AG04450 (cell line): Measurements from ENCODE around the gene ZNF827. TPM values are rescaled to one million over a fixed set of nuclear protein-coding genes. Genes with fewer than 3 reads are reported as not detected.

Source experiments
- CTCF ChIA-PET: fragments of 300-600, 350-600 bp; formaldehyde crosslinking; extraction: SDS; loops from one replicate; lab custom pipeline; 2022; ENCODE audit warnings: antibody characterized with exemption, inconsistent platforms; lab: Charles Lee
- POLR2A ChIA-PET: fragments of 350-600 bp; formaldehyde crosslinking; extraction: SDS; loops from one replicate; lab custom pipeline; 2021; ENCODE audit warnings: antibody characterized with exemption, inconsistent platforms; lab: Yijun Ruan, JAX
- DNase-seq: peaks from one replicate; pipeline ENCODE4 v3.0.0-alpha.2; 2011; ENCODE audit warnings: low read depth, low spot score
- H3K27ac ChIP-seq: one replicate; pipeline ENCODE4 v1.5.1; 2012; ENCODE audit warnings: low read depth, low read length, control low read depth
- H3K27me3 ChIP-seq: one replicate; pipeline ENCODE4 v1.6.0; 2012; ENCODE audit warnings: low read length; ENCODE audit not compliant: control insufficient read depth, insufficient read depth
- H3K4me3 ChIP-seq: 2 replicates; pipeline ENCODE4 v1.5.1; 2011; ENCODE audit warnings: mild to moderate bottlenecking, low read depth, low read length, control low read depth
- H3K9me3 ChIP-seq: 2 replicates; pipeline ENCODE4 v1.5.1; 2012; ENCODE audit warnings: low read length; ENCODE audit not compliant: control insufficient read depth, insufficient read depth
- polyA plus RNA-seq: library from polyadenylated mRNA; depleted of rRNA; stranded (reverse); fragments of >200 nt; gene quantifications from 2 replicates; pipeline ENCODE4 v1.2.3, GENCODE V29; 2011
- TF ChIP-seq, protein P1 (sequence below): IDR thresholded peaks from 2 replicates; pipeline ENCODE4 v1.5.1; 2011; ENCODE audit warnings: low read depth, low read length, control low read depth, inconsistent platforms

ZNF827 gene
- polyA plus RNA-seq, 1 experiment = 9.8 TPM

DNA sequence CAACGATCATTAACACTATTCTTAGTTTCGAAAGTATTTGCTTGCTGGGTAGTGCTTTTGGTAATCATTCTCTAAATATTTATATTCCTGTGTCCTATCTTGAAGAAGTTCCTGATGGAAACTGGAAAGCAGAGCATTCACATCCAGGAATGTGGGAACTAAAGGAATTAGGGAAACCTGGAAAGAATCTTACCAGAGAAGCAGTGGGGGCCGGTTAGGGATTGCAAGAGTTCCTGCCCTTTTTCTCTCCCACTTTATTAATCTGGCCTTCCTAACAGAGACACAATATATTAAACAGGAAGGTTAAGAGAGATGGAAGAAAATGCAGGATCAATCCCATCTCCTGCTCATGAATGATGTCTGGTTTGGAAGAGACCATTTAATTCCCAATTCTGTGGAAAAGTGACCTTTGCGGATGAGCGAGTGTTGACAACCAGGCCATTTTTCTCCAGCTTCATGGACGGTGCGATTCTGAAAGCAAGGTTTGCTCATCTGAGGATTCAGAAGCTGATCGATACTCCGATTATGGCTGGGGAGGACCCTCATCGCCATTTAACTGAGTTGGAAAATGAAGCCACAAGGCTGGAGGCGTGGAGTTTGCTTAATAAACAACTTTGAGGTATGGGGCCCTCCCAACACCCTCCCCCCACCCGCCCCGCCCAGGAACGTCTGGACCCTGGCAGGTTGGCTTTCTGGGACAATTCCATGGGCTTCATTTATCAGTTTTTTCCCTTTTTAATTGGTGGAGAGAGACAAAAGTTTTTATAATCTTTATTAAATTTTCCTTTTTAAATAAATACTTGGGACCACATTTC lies 206.4 kb downstream of the ZNF827 start:
- Histone ChIP-seq H3K27ac (peak overlapping the region; percentile 95), H3K9me3 (no peaks in the 10 kb centered on the region), H3K4me3 (peak overlapping the region; percentile 51), H3K27me3 (no peaks in the 10 kb centered on the region)
- TF ChIP-seq, protein P1, sequence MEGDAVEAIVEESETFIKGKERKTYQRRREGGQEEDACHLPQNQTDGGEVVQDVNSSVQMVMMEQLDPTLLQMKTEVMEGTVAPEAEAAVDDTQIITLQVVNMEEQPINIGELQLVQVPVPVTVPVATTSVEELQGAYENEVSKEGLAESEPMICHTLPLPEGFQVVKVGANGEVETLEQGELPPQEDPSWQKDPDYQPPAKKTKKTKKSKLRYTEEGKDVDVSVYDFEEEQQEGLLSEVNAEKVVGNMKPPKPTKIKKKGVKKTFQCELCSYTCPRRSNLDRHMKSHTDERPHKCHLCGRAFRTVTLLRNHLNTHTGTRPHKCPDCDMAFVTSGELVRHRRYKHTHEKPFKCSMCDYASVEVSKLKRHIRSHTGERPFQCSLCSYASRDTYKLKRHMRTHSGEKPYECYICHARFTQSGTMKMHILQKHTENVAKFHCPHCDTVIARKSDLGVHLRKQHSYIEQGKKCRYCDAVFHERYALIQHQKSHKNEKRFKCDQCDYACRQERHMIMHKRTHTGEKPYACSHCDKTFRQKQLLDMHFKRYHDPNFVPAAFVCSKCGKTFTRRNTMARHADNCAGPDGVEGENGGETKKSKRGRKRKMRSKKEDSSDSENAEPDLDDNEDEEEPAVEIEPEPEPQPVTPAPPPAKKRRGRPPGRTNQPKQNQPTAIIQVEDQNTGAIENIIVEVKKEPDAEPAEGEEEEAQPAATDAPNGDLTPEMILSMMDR = no peak
- ChIA-PET POLR2A (interaction anchor here (0.6 to 1.0 kb wide), 5 partner anchors 18 to 320 kb away, joined by 3 to 4 read pairs (median 3); partner anchors contain the start of genes C4orf51 and MMAA), CTCF (interaction anchor here (0.9 kb wide), 1 partner anchor 20 kb away, joined by 3 read pairs; no protein-coding TSS in a partner anchor)
- no peak for DNase-seq

DNA sequence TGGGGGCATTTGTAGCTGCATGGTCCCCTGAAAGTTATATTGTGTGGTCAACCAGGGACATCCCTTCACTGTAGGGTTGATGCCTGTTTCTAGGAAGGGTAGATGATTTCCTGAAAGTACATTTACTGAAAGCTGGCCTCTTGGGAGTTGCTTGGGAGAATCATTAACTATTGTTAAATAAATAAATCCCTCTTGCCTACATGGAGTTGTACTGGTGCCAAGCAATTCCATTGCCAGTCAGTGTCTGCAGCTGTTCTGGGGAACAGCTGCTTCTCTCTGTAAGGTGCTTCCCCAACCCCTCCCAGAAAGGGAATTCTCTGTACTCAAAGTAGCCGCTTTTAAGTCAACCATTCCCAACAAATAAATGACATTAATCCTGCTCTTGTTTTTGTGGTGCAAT lies 207.6 kb downstream of the ZNF827 start:
- Histone ChIP-seq H3K27ac (no peak overlapping the region), H3K9me3 (no peaks in the 10 kb centered on the region), H3K27me3 (no peaks in the 10 kb centered on the region), H3K4me3 (no peak overlapping the region)
- ChIA-PET CTCF (no interaction called here), POLR2A (no interaction called here)
- TF ChIP-seq, protein P1 = no peak
- peak; percentile 84 for DNase-seq

DNA sequence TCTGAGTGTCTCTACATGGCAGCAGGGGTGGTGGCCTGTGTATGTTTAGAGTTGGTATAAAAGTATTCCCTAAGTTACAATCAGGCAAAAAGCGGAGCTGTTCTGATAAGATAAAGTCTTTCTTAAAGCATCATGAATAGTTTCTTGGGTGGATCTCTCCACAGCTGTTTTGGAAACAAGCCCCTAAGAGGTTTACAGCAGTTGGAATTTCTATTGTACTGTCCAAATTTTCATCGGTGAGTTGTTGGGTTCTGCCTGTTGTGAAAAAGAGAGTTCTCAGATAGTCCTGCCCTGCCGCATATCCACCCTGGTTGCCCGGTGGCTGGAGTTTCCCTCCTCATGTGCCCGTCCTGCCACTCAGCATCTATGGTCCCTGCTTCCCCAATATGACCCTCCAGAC lies 208.6 kb downstream of the ZNF827 start:
- TF ChIP-seq, protein P1 = no peak
- CTCF ChIA-PET = no interaction called here
- no peak for DNase-seq
- POLR2A ChIA-PET = no interaction called here
- H3K27ac ChIP-seq = no peak overlapping the region
- H3K9me3 ChIP-seq = no peaks in the 10 kb centered on the region
- no peaks in the 10 kb centered on the region for H3K27me3 ChIP-seq
- H3K4me3 ChIP-seq = no peak overlapping the region

DNA sequence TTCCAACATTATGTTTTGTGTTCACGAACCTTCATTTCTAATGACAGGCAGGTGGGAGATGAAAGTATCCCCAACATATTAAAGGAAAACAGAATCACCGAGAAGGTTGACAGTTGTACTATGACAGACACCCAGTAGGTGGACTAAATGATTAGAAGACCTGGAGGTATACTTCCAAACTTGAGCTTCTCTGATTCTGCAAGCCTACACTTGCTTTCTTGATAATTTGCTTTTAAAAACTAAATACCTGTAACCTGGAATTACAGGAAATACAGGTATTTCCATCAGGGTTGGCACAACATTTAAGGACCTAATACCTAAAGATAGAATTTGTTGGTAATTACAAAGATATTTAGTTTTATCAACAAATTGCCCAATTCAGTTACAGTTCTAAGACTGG lies 215.3 kb downstream of the ZNF827 start:
- Histone ChIP-seq H3K9me3 (no peaks in the 10 kb centered on the region), H3K27ac (no peak overlapping the region), H3K4me3 (no peak overlapping the region), H3K27me3 (no peaks in the 10 kb centered on the region)
- ChIA-PET POLR2A (no interaction called here), CTCF (interaction anchor here (1.1 kb wide), 1 partner anchor 19 kb away, joined by 3 read pairs; no protein-coding TSS in a partner anchor)
- no peak for DNase-seq
- TF ChIP-seq, protein P1 = no peak

DNA sequence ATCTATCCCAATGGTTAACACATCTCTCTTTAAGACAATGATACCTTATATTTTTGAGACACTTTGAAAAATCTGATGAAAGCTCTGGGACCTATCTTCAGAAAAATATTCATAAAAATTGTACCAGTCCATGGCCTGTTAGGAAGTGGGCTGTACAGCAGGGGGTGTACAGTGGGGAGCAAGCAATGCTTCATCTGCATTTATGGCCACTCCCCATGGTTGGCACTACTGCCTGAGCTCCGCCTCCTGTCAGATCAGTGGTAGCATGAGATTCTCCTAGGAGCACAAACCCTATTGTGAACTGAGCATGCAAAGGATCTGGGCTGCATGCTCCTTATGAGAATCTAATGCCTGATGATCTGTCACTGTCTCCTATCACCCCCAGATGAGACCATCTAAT lies 216.1 kb downstream of the ZNF827 start:
- no peak overlapping the region for H3K27ac ChIP-seq
- CTCF ChIA-PET = no interaction called here
- H3K9me3 ChIP-seq = no peaks in the 10 kb centered on the region
- no peaks in the 10 kb centered on the region for H3K27me3 ChIP-seq
- POLR2A ChIA-PET = no interaction called here
- TF ChIP-seq, protein P1 = no peak
- DNase-seq = no peak
- no peak overlapping the region for H3K4me3 ChIP-seq
